Gastrocnemius medialis (tissue), 4 donors: ENCODE data around the gene HUWE1. TPM values are rescaled to one million over a fixed set of nuclear protein-coding genes. Genes with fewer than 3 reads are reported as not detected.

Source experiments
- ATAC-seq, 2 donors: fragments of 150-250 bp; one replicate each; pipeline ENCODE4 v1.9.1; 2016
- DNase-seq, 2 donors: peaks; one replicate each; pipeline ENCODE4 v3.0.0-alpha.2; 2019
- H3K27ac ChIP-seq, 4 donors: fragments of 200-600 bp; sonication (generic); 1 replicate in 1 of 4; 2 replicates in 3 of 4; pipeline ENCODE4 v1.5.1; 2016 to 2018; ENCODE audit warnings: mild to moderate bottlenecking in 2 of 4, moderate library complexity in 1 of 4
- H3K27me3 ChIP-seq, 3 donors: fragments of 200-600 bp; sonication (generic) in 2 of 3; 1 replicate in 1 of 3; 2 replicates in 2 of 3; pipeline versions ENCODE4 v1.5.1 to v1.6.0; 2016 to 2019; ENCODE audit warnings: mild to moderate bottlenecking in 1 of 3, moderate library complexity in 1 of 3
- H3K36me3 ChIP-seq, 2 donors: fragments of 200-600 bp; sonication (generic) in 1 of 2; one replicate each; pipeline ENCODE4 v1.5.1; 2017 to 2018
- H3K4me1 ChIP-seq, 2 donors: fragments of 200-600 bp; sonication (generic) in 1 of 2; one replicate each; pipeline ENCODE4 v1.5.1; 2016 to 2017; ENCODE audit warnings: mild to moderate bottlenecking in 2 of 2
- H3K4me3 ChIP-seq, 4 donors: fragments of 200-600 bp; sonication (generic) in 3 of 4; 1 replicate in 1 of 4; 2 replicates in 3 of 4; pipeline ENCODE4 v1.5.1; 2016 to 2019; ENCODE audit warnings: mild to moderate bottlenecking in 2 of 4
- H3K9me3 ChIP-seq, 3 donors: fragments of 200-600 bp; sonication (generic) in 2 of 3; 1 replicate in 1 of 3; 2 replicates in 2 of 3; pipeline ENCODE4 v1.5.1; 2016 to 2019
- POLR2A ChIP-seq, 2 donors: fragments of 450-650 bp; IDR thresholded peaks; one replicate each; pipeline ENCODE4 v1.6.1; 2017; ENCODE audit warnings: antibody characterized with exemption in 2 of 2, mild to moderate bottlenecking in 2 of 2, moderate library complexity in 2 of 2
- in situ Hi-C, 4 donors: fragments of 200-750 bp; cut with MboI; loops; one replicate each; pipeline versions ENCODE4 v1.15.0 to v1.8.0; 2017; ENCODE audit warnings: low sequenced_read_pairs in 4 of 4
- intact Hi-C: fragments of 100-400 bp; cut with DNase I; formaldehyde crosslinking; loops from one replicate; pipeline ENCODE4 v1.15.1; 2023; ENCODE audit warnings: low total_unique reads
- total RNA-seq, 4 donors: library from RNA; depleted of rRNA; stranded (reverse); fragments of >200 nt; gene quantifications; one replicate each; pipeline versions ENCODE4 v1.1.0 to v1.2.3, GENCODE V29; 2016
- TF ChIP-seq, protein P1 (sequence below), 5 experiments: fragments of 450-650 bp in 3 of 5; fragments of 200-600 bp in 2 of 5; sonication (generic) in 2 of 5; IDR thresholded peaks in 4 of 5; conservative IDR thresholded peaks in 1 of 5; 1 replicate in 4 of 5; 2 replicates in 1 of 5; pipeline ENCODE4 v1.5.1; 2016 to 2019; ENCODE audit warnings: antibody characterized with exemption in 5 of 5, mild to moderate bottlenecking in 3 of 5, moderate library complexity in 3 of 5

Gene HUWE1
- total RNA-seq, 4 donors from 2014 or later: 99.7 to 173 (median 142) TPM

DNA sequence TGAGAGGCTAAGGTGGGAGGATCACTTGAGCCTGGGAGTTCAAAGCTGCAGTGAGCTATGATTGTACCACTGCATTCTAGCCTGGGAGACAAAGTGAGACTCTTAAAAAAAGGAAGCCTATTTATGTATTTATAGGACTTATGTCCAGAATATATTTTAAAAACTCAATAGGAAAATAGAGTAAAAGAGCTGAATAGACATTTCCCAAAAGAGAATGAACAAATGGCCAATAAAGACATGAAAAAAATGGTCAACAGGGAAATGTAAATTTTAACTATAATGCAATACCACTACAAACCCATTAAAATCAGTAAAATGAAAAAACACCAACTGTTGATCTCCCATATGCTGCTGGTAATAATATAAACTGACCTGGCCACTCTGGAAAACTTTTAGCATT, 115.0 kb downstream of the HUWE1 start:
- in situ Hi-C loops (no loop called here), intact Hi-C loops (no loop called here)
- Histone ChIP-seq H3K9me3 (no peaks in the 10 kb centered on the region), H3K4me3 (no peak overlapping the region), H3K27me3 (no peaks in the 10 kb centered on the region), H3K36me3 (peaks cover 0 to 62% of the 10 kb centered on the region in 2 donors), H3K27ac (no peak overlapping the region), H3K4me1 (no peaks in the 10 kb centered on the region)
- no peak for DNase-seq
- TF ChIP-seq, protein P1, sequence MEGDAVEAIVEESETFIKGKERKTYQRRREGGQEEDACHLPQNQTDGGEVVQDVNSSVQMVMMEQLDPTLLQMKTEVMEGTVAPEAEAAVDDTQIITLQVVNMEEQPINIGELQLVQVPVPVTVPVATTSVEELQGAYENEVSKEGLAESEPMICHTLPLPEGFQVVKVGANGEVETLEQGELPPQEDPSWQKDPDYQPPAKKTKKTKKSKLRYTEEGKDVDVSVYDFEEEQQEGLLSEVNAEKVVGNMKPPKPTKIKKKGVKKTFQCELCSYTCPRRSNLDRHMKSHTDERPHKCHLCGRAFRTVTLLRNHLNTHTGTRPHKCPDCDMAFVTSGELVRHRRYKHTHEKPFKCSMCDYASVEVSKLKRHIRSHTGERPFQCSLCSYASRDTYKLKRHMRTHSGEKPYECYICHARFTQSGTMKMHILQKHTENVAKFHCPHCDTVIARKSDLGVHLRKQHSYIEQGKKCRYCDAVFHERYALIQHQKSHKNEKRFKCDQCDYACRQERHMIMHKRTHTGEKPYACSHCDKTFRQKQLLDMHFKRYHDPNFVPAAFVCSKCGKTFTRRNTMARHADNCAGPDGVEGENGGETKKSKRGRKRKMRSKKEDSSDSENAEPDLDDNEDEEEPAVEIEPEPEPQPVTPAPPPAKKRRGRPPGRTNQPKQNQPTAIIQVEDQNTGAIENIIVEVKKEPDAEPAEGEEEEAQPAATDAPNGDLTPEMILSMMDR (IDR thresholded peaks at IDR 0.05 in 4 of 5, conservative IDR thresholded peaks at IDR 0.05 in 1 of 5): no peak
- ATAC-seq: no peak

DNA sequence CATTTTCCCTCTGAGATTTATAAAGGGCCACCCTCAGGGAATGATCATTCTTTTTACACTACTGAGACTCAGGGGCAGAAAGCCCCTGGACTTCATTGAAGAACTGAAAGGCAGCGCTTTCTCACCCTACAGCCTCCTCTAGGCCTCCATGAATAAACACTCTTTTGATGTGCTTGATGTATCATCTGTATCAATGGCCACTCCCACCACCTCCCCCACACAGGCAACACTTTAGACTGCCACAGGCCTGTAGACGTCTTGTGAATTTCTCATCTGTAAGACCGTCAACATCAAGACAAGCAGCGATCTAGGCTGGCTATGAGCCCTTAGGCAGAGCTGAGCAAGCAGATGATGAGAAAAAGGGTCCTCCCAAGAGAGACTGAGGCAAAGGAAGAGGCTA, 123.2 kb downstream of the HUWE1 start:
- H3K27me3 ChIP-seq: no peaks in the 10 kb centered on the region
- H3K9me3 ChIP-seq: no peaks in the 10 kb centered on the region
- in situ Hi-C loops: no loop called here
- ATAC-seq: no peak
- H3K4me3 ChIP-seq: no peak overlapping the region
- intact Hi-C loops: no loop called here
- H3K4me1 ChIP-seq: no peaks in the 10 kb centered on the region
- H3K27ac ChIP-seq: no peak overlapping the region
- H3K36me3 ChIP-seq: peaks cover 2 to 71% of the 10 kb centered on the region in 2 donors
- TF ChIP-seq POLR2A (IDR thresholded peaks at IDR 0.05): no peak
- TF ChIP-seq, protein P1 (IDR thresholded peaks at IDR 0.05 in 4 of 5, conservative IDR thresholded peaks at IDR 0.05 in 1 of 5): no peak
- no peak for DNase-seq

- no peak for DNase-seq
- Histone ChIP-seq H3K4me1 (no peaks in the 10 kb centered on the region), H3K27ac (no peak overlapping the region), H3K36me3 (peaks cover 2 to 81% of the 10 kb centered on the region in 2 donors), H3K9me3 (no peaks in the 10 kb centered on the region), H3K4me3 (no peak overlapping the region), H3K27me3 (no peaks in the 10 kb centered on the region)
- intact Hi-C loops (no loop called here), in situ Hi-C loops (no loop called here)
- TF ChIP-seq POLR2A (IDR thresholded peaks at IDR 0.05): no peak
- TF ChIP-seq, protein P1 (IDR thresholded peaks at IDR 0.05 in 4 of 5, conservative IDR thresholded peaks at IDR 0.05 in 1 of 5): no peak
- no peak for ATAC-seq
Observed at GRCh38 chrX:53561912-53562311, 124.6 kb downstream of the HUWE1 start.

GRCh38 chrX:53558646-53559045, 127.9 kb downstream of the HUWE1 start:
- in situ Hi-C loops: loop anchor here in 1 of 4 donors (10.0 kb wide), 1 partner anchor 66 kb away; no protein-coding TSS in a partner anchor
- no peaks in the 10 kb centered on the region for H3K27me3 ChIP-seq
- H3K27ac ChIP-seq: no peak overlapping the region
- no peaks in the 10 kb centered on the region for H3K9me3 ChIP-seq
- TF ChIP-seq POLR2A (IDR thresholded peaks at IDR 0.05): no peak
- H3K4me1 ChIP-seq: no peaks in the 10 kb centered on the region
- peaks cover 2 to 92% of the 10 kb centered on the region in 2 donors for H3K36me3 ChIP-seq
- ATAC-seq: no peak
- DNase-seq: no peak
- intact Hi-C loops: loop anchor here (10.0 kb wide), 1 partner anchor 46 kb away; no protein-coding TSS in a partner anchor
- no peak overlapping the region for H3K4me3 ChIP-seq

DNA sequence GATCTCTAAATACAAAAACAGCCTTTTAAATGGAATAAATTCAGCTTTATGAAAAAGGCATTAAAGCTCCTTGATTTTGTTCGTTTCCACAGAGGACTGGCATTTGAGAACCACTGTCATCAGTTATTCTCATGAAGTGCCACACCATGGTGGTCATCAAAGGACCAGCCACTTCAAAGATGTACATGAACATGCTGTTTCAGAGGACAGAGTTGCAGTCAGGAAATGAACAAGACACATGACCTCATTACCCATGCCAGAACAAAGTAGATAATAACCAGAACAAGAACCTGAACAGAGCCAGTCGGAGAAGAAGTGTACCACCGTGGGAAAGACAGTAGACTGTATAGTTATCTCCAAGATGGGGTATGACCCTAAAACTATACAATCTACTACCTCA, 129.7 kb downstream of the HUWE1 start:
- intact Hi-C loops: loop anchor here (10.0 kb wide), 1 partner anchor 48 kb away; no protein-coding TSS in a partner anchor
- ATAC-seq: no peak
- Histone ChIP-seq H3K4me3 (no peak overlapping the region), H3K27me3 (no peaks in the 10 kb centered on the region), H3K27ac (no peak overlapping the region), H3K36me3 (peaks cover 0 to 90% of the 10 kb centered on the region in 2 donors), H3K9me3 (no peaks in the 10 kb centered on the region), H3K4me1 (no peaks in the 10 kb centered on the region)
- in situ Hi-C loops: loop anchor here in 1 of 4 donors (10.0 kb wide), 1 partner anchor 68 kb away; no protein-coding TSS in a partner anchor
- TF ChIP-seq, protein P1 (IDR thresholded peaks at IDR 0.05 in 4 of 5, conservative IDR thresholded peaks at IDR 0.05 in 1 of 5): no peak
- TF ChIP-seq POLR2A (IDR thresholded peaks at IDR 0.05): no peak
- no peak for DNase-seq
